B cell (primary cell): ENCODE data around the gene HARS2. TPM values are rescaled to one million over a fixed set of nuclear protein-coding genes. Genes with fewer than 3 reads are reported as not detected.

Experiments
- ATAC-seq: fragments of 200-7000 bp; cut with Tn5 transposase; one replicate; pipeline ENCODE4 v1.10.0; 2021; ENCODE audit warnings: low read depth, mild to moderate bottlenecking, moderate number of reproducible peaks, moderate library complexity
- CTCF ChIA-PET: fragments of 350-600 bp; sonication (Branson Sonifier 250); formaldehyde crosslinking; loops from one replicate; lab custom pipeline; 2021; ENCODE audit warnings: antibody characterized with exemption, inconsistent platforms; lab: Charles Lee
- POLR2A ChIA-PET: fragments of 350-600 bp; sonication (Branson Sonifier 250); formaldehyde crosslinking; loops from one replicate; lab custom pipeline; 2021; ENCODE audit warnings: antibody characterized with exemption; lab: Charles Lee
- DNase-seq: peaks from one replicate; pipeline ENCODE4 v3.0.0; 2013
- H2AFZ ChIP-seq: 2 replicates; pipeline ENCODE4 v1.6.1; 2012; ENCODE audit warnings: mild to moderate bottlenecking, low read depth, low read length; ENCODE audit not compliant: insufficient read depth, poor library complexity, severe bottlenecking
- H3K27ac ChIP-seq, 2 donors: 1 replicate in 1 of 2; 2 replicates in 1 of 2; pipeline ENCODE4 v1.5.1; 2012 to 2013; ENCODE audit warnings: low read length in 2 of 2, mild to moderate bottlenecking in 2 of 2, moderate library complexity in 1 of 2
- H3K27me3 ChIP-seq, 4 experiments: fragments of 200-600 bp in 1 of 4; sonication (generic) in 1 of 4; replicated peaks in 1 of 4; 1 replicate in 2 of 4; 2 replicates in 2 of 4; pipeline versions ENCODE4 v1.6.1 to v1.7.0; 2013 to 2016; ENCODE audit warnings: low read length in 3 of 4, mild to moderate bottlenecking in 2 of 4, mixed read lengths in 1 of 4, moderate library complexity in 1 of 4; ENCODE audit not compliant: insufficient read depth in 4 of 4, control insufficient read depth in 3 of 4; ENCODE audit errors: control extremely low read depth in 1 of 4
- H3K36me3 ChIP-seq, 2 experiments: replicated peaks in 1 of 2; 1 replicate in 1 of 2; 2 replicates in 1 of 2; pipeline versions ENCODE4 v1.6.1 to v1.7.1; 2013; ENCODE audit warnings: low read length in 1 of 2; ENCODE audit not compliant: insufficient read depth in 2 of 2, control insufficient read depth in 1 of 2; ENCODE audit errors: control extremely low read depth in 1 of 2, extremely low read depth in 1 of 2
- H3K4me1 ChIP-seq, 2 donors: fragments of 200-600 bp in 1 of 2; sonication (generic) in 1 of 2; 1 replicate in 1 of 2; 2 replicates in 1 of 2; pipeline versions ENCODE4 v1.5.1 to v1.6.1; 2013 to 2017; ENCODE audit warnings: low read length in 2 of 2; ENCODE audit not compliant: control insufficient read depth in 2 of 2, insufficient read depth in 2 of 2
- H3K4me2 ChIP-seq: replicated peaks from 2 replicates; pipeline ENCODE3; 2012; ENCODE audit warnings: mild to moderate bottlenecking, low read depth, low read length; ENCODE audit not compliant: poor library complexity, severe bottlenecking
- H3K4me3 ChIP-seq, 5 experiments: fragments of 200-600 bp in 1 of 5; sonication (generic) in 1 of 5; 1 replicate in 3 of 5; 2 replicates in 2 of 5; pipeline versions ENCODE4 v1.5.1 to v1.7.0; 2011 to 2016; ENCODE audit warnings: low read length in 4 of 5, mild to moderate bottlenecking in 4 of 5, low read depth in 2 of 5, control low read depth in 1 of 5, moderate library complexity in 1 of 5; ENCODE audit not compliant: insufficient read depth in 1 of 5; ENCODE audit errors: control extremely low read depth in 1 of 5, extremely low read depth in 1 of 5
- H3K79me2 ChIP-seq: fragments of 200-600 bp; sonication (generic); one replicate; pipeline ENCODE4 v1.6.0; 2016; ENCODE audit warnings: low read length; ENCODE audit not compliant: control insufficient read depth, insufficient read depth
- H3K9ac ChIP-seq: fragments of 200-600 bp; sonication (generic); 2 replicates; pipeline ENCODE4 v1.6.1; 2017; ENCODE audit warnings: mild to moderate bottlenecking, low read length, moderate library complexity
- H3K9me3 ChIP-seq, 3 donors: one replicate each; pipeline versions ENCODE4 v1.6.1 to v1.7.1; 2013; ENCODE audit warnings: low read length in 2 of 3; ENCODE audit not compliant: control insufficient read depth in 2 of 3, insufficient read depth in 1 of 3; ENCODE audit errors: control extremely low read depth in 1 of 3
- H4K20me1 ChIP-seq: 2 replicates; pipeline ENCODE4 v1.6.0; 2012; ENCODE audit warnings: mild to moderate bottlenecking, low read length; ENCODE audit not compliant: insufficient read depth, control insufficient read depth, poor library complexity, severe bottlenecking
- H3K27ac Mint-ChIP-seq: one replicate; pipeline ENCODE4 v1.8.0; 2021; ENCODE audit warnings: mixed read lengths
- H3K27me3 Mint-ChIP-seq: one replicate; pipeline ENCODE4 v1.8.0; 2021; ENCODE audit warnings: mixed read lengths
- H3K4me1 Mint-ChIP-seq: one replicate; pipeline ENCODE4 v1.8.0; 2021; ENCODE audit warnings: mixed read lengths
- H3K4me3 Mint-ChIP-seq: one replicate; pipeline ENCODE4 v1.8.0; 2021; ENCODE audit warnings: mixed read lengths
- H3K9me3 Mint-ChIP-seq: one replicate; pipeline ENCODE4 v1.8.0; 2022; ENCODE audit warnings: mixed read lengths; ENCODE audit not compliant: insufficient read depth
- CTCF ChIP-seq: fragments of 200-600 bp; IDR thresholded peaks from one replicate; pipeline ENCODE4 v1.8.0; 2022; ENCODE audit warnings: antibody characterized with exemption, mild to moderate bottlenecking
- EZH2 ChIP-seq: IDR thresholded peaks from 2 replicates; pipeline ENCODE4 v1.6.1; 2012; ENCODE audit warnings: borderline replicate concordance, low read depth, mild to moderate bottlenecking, moderate library complexity, low read length; ENCODE audit not compliant: insufficient read depth, poor library complexity, severe bottlenecking
- WGBS: methylation state at CpG from one replicate; pipeline ENCODE4 v1.1.5; 2013; ENCODE audit warnings: missing lambda C conversion rate; ENCODE audit not compliant: insufficient coverage; 5-methylcytosine and 5-hydroxymethylcytosine counted together
- intact Hi-C: fragments of 100-400 bp; cut with micrococcal nuclease; formaldehyde crosslinking; loops from one replicate; pipeline ENCODE4 v1.10.0; 2022
- polyA plus RNA-seq: library from polyadenylated mRNA; depleted of rRNA; stranded (reverse); fragments of >200 nt; gene quantifications from 2 replicates; pipeline ENCODE4 v1.2.3, GENCODE V29; 2012
- total RNA-seq, 2 donors: library from RNA; stranded (reverse); fragments of 120-200 nt in 1 of 2; gene quantifications; 1 replicate in 1 of 2; 2 replicates in 1 of 2; pipeline versions ENCODE4 v1.2.3 to v1.2.4, GENCODE V29; 2013 to 2022

Gene HARS2
- total and polyA plus RNA-seq, 2 donors (not counting 1 experiment from before 2014, with no cell fraction given): 27.3 to 68.0 TPM

GRCh38 chr5:140641716-140642115 lies 49.5 kb upstream of the HARS2 start:
- H3K4me2 ChIP-seq: no peak overlapping the region

GRCh38 chr5:140642718-140643117 lies 48.5 kb upstream of the HARS2 start:
- no peak overlapping the region for H3K4me3 ChIP-seq
- no peak overlapping the region for H2AFZ ChIP-seq
- H3K27ac ChIP-seq: no peak overlapping the region
- H3K4me3 Mint-ChIP-seq: no peak overlapping the region
- no peak overlapping the region for H3K27ac Mint-ChIP-seq
- TF ChIP-seq EZH2: no peak
- no peak for TF ChIP-seq CTCF
- H3K4me1 ChIP-seq: peaks cover 15 to 25% of the 10 kb centered on the region in 2 donors
- DNase-seq (no peak), ATAC-seq (no peak)
- intact Hi-C loops: no loop called here
- H3K9ac ChIP-seq: no peak overlapping the region
- H3K9me3 Mint-ChIP-seq: no peaks in the 10 kb centered on the region
- 89% methylated on average over 3 of the region's 3 CpGs for WGBS
- H3K27me3 Mint-ChIP-seq: no peaks in the 10 kb centered on the region
- H3K79me2 ChIP-seq: peaks cover 41% of the 10 kb centered on the region
- H3K36me3 ChIP-seq: peaks cover 0 to 24% of the 10 kb centered on the region in 2 experiments
- no peaks in the 10 kb centered on the region for H3K9me3 ChIP-seq
- H3K4me1 Mint-ChIP-seq: peaks cover 41% of the 10 kb centered on the region
- peaks cover 5% of the 10 kb centered on the region for H4K20me1 ChIP-seq
- no peaks in the 10 kb centered on the region for H3K27me3 ChIP-seq
- H3K4me2 ChIP-seq: no peak overlapping the region
- CTCF ChIA-PET: interaction anchor here (0.9 kb wide), 1 partner anchor 10 kb away, joined by 3 read pairs; no protein-coding TSS in a partner anchor
- POLR2A ChIA-PET: no interaction called here

More at GRCh38 chr5:140641716-140642115, 49.5 kb upstream of the HARS2 start:
- Histone ChIP-seq H3K79me2 (peaks cover 35% of the 10 kb centered on the region), H3K9me3 (no peaks in the 10 kb centered on the region), H3K4me1 (peaks cover 11 to 21% of the 10 kb centered on the region in 2 donors), H2AFZ (no peak overlapping the region), H3K9ac (no peak overlapping the region), H3K27ac (no peak overlapping the region), H3K4me3 (no peak overlapping the region), H4K20me1 (peaks cover 4% of the 10 kb centered on the region), H3K27me3 (no peaks in the 10 kb centered on the region), H3K36me3 (peaks cover 0 to 24% of the 10 kb centered on the region in 2 experiments)
- CTCF ChIA-PET: no interaction called here
- TF ChIP-seq EZH2: no peak
- Mint-ChIP-seq H3K27me3 (no peaks in the 10 kb centered on the region), H3K4me3 (peak overlapping the region; percentile 2), H3K27ac (no peak overlapping the region), H3K4me1 (peaks cover 33% of the 10 kb centered on the region), H3K9me3 (no peaks in the 10 kb centered on the region)
- DNase-seq (no peak), ATAC-seq (no peak)
- intact Hi-C loops: no loop called here
- 93% methylated on average over 7 of the region's 8 CpGs for WGBS
- POLR2A ChIA-PET: interaction anchor here (0.6 kb wide), 1 partner anchor 55 kb away, joined by 6 read pairs; no protein-coding TSS in a partner anchor
